Activated CD4-positive, alpha-beta T cell treated with anti-CD3 and anti-CD28 coated beads, Interleukin-2, amount 10 ng/mL, durations not matched to agents 7 days and 5 days (primary cell): ENCODE data around the gene ARVCF. TPM values are rescaled to one million over a fixed set of nuclear protein-coding genes. Genes with fewer than 3 reads are reported as not detected.

Experiments used
- CTCF ChIA-PET: fragments of 350-600 bp; sonication (Branson Sonifier 250); formaldehyde crosslinking; loops from one replicate; lab custom pipeline; 2021; ENCODE audit warnings: antibody characterized with exemption; lab: Charles Lee
- POLR2A ChIA-PET: fragments of 350-600 bp; sonication (Branson Sonifier 250); formaldehyde crosslinking; loops from one replicate; lab custom pipeline; 2021; ENCODE audit warnings: antibody characterized with exemption; lab: Charles Lee
- DNase-seq: peaks from one replicate; pipeline ENCODE4 v3.0.0-alpha.2; 2020
- H3K27ac Mint-ChIP-seq: one replicate; pipeline ENCODE4 v1.8.0; 2021; ENCODE audit warnings: mild to moderate bottlenecking, moderate library complexity, mixed read lengths
- H3K27me3 Mint-ChIP-seq: one replicate; pipeline ENCODE4 v1.8.0; 2021; ENCODE audit warnings: mixed read lengths
- H3K36me3 Mint-ChIP-seq: one replicate; pipeline ENCODE4 v1.8.0; 2021; ENCODE audit warnings: low read depth, mixed read lengths
- H3K4me1 Mint-ChIP-seq: one replicate; pipeline ENCODE4 v1.8.0; 2021; ENCODE audit warnings: mixed read lengths
- H3K4me3 Mint-ChIP-seq: one replicate; pipeline ENCODE4 v1.8.0; 2021; ENCODE audit warnings: mild to moderate bottlenecking, moderate library complexity, mixed read lengths
- H3K9me3 Mint-ChIP-seq: one replicate; pipeline ENCODE4 v1.8.0; 2021; ENCODE audit warnings: mixed read lengths
- total RNA-seq, 2 experiments: library from RNA; stranded (reverse); gene quantifications; one replicate each; pipeline ENCODE4 v1.2.3, GENCODE V29; 2021

Gene ARVCF
- total RNA-seq, 2 experiments from 2014 or later = 0.89 to 1.2 TPM

DNA sequence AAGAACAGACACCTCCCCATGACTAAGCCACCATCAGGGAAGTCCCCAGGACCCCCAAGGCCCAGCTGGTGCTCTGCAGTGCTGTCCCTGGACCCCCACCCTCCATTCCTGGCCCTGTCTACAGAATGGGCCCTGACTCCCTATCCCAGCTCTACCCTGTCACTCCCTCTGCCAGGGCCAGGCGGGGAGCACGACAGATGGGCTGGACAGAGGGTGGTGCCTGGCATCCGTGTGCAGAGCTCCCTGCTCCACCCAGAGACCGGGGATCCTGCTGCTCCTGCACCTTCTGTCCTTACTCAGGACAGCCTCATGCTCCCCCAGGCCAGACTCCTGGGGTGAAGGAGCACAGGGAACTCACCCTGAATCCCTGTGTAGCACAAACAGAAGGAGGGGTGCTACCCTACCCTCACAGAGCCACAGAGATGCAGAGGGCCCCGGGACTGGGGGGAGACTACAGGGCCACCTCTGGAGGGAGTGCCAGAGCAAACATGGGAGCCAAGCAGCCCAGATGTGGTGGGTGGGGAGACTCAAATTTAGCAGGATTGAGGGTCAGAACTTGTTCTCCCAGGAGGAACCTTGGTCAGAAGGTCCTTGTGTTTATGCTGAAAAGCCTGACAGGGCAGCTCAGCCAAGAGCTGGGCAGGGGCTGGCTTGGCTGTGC, 2.0 kb downstream of the ARVCF start:
- ChIA-PET POLR2A (no interaction called here), CTCF (interaction anchor here (0.6 to 1.7 kb wide), 2 partner anchors 11 to 66 kb away, joined by 3 to 4 read pairs; no protein-coding TSS in a partner anchor)
- peaks cover 28% of the 10 kb centered on the region for H3K27me3 Mint-ChIP-seq
- H3K27ac Mint-ChIP-seq = no peak overlapping the region
- H3K4me1 Mint-ChIP-seq = peaks cover 7% of the 10 kb centered on the region
- peak overlapping the region; percentile 30 for H3K4me3 Mint-ChIP-seq
- no peaks in the 10 kb centered on the region for H3K36me3 Mint-ChIP-seq
- H3K9me3 Mint-ChIP-seq = no peaks in the 10 kb centered on the region
- no peak for DNase-seq

DNA sequence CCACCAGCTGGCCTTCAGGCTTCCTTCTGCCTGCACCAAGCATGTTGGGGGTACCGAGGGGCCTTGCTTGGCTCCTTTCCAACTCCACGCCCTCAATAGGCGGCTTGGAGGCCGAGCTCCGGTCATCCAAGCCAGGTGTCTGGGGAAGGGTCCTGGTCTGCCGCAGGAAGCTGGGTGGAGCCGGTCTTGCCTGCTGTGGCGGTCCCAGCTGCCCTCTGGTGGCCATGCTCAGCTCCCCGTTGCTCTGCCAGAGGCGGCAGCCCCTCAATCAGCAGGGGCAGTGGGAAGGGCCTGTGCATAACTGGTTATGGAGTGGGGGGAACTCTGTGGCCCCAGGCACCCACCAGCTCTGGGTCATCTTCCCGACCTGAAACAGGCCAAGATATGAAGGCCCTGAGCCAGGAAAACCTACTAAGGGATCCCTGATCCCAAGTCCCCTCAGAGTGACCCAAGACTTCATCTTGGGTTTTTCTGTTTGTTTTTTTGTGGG, 3.2 kb downstream of the ARVCF start:
- POLR2A ChIA-PET = no interaction called here
- H3K9me3 Mint-ChIP-seq = no peaks in the 10 kb centered on the region

DNA sequence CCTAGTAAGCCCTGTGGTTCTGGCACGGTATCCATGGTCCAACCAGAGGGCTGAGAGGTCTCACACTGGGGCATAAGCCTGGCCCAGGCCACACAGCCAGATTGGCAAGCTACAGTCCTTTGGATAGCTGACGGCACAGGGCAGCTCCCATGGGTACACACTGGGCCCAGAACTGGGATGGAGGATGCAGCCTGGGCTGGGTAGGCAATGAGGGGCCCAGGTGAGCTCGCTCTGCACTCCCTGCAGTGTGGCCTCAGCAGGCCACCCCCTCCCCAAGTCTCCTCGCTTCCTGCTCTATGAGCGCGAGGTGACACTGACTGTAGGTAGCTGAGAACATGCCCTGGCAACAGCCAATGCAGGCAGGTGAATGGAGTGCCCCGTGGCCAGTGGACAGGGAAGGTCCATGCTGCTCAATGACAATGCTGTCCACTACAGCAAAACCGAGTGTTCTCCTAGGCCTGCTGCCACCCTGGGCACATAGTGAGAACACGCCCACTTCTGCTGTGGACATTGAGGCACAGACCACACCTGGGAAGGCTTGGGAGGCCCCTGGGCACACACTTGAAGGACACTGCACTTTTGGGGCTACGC, 3.8 kb downstream of the ARVCF start:
- DNase-seq = no peak
- ChIA-PET CTCF (interaction anchor here (0.6 to 1.4 kb wide), 4 partner anchors 8 to 99 kb away, joined by 3 to 5 read pairs (median 3); partner anchors contain the start of gene TANGO2), POLR2A (no interaction called here)
- H3K4me1 Mint-ChIP-seq = peaks cover 7% of the 10 kb centered on the region
- H3K27ac Mint-ChIP-seq = no peak overlapping the region
- no peak overlapping the region for H3K4me3 Mint-ChIP-seq
- no peaks in the 10 kb centered on the region for H3K9me3 Mint-ChIP-seq
- peaks cover 18% of the 10 kb centered on the region for H3K27me3 Mint-ChIP-seq
- no peaks in the 10 kb centered on the region for H3K36me3 Mint-ChIP-seq

More for the DNA sequence above, 3.2 kb downstream of the ARVCF start:
- CTCF ChIA-PET = interaction anchor here (0.6 to 1.4 kb wide), 4 partner anchors 8 to 50 kb away, joined by 3 to 5 read pairs (median 3); partner anchors contain the start of gene TANGO2
- Mint-ChIP-seq H3K4me3 (no peak overlapping the region), H3K4me1 (peaks cover 7% of the 10 kb centered on the region), H3K36me3 (no peaks in the 10 kb centered on the region), H3K27ac (no peak overlapping the region), H3K27me3 (peaks cover 24% of the 10 kb centered on the region)
- no peak for DNase-seq

DNA sequence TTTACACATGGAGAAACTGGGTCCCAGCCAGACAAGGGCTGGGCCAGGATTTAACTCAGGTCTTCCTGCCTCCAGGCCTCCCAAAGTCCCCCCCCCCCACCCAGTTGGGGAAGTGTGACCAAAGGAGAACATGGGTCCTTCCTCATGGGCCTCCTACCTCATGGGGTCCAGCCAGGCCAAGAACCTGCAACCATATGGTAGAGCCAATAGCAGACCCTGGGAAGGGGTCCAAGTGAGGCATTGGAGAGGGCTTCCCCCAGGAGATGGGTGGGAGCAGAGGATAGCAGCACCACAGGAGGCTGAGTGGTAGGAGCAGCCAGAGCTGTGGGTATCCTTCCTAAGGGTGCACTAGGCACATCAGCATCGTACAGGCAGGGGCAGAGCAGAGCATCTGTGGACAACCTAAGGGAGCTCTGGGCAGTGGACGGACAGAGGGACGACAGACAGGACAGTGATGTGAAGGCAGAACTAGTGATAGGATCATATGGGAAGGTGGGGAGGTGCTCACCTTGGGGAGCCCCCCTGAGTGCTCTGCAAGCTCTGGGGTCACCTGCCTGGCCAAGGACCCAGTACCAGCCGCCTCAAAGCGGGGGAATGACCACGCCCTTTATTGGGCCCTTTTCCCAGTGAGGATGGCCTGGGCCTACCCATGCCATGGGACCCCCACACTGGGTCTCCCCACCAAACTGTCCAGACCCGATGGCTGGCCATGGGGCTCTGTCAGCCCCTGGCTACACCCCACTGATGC, 4.5 kb downstream of the ARVCF start:
- Mint-ChIP-seq H3K27me3 (peaks cover 13% of the 10 kb centered on the region), H3K9me3 (no peaks in the 10 kb centered on the region), H3K4me3 (no peak overlapping the region), H3K36me3 (no peaks in the 10 kb centered on the region), H3K4me1 (peaks cover 4% of the 10 kb centered on the region), H3K27ac (no peak overlapping the region)
- DNase-seq = no peak
- POLR2A ChIA-PET = no interaction called here
- CTCF ChIA-PET = interaction anchor here (0.6 to 1.4 kb wide), 2 partner anchors 9 to 99 kb away, joined by 3 read pairs; partner anchors contain the start of gene TANGO2

DNA sequence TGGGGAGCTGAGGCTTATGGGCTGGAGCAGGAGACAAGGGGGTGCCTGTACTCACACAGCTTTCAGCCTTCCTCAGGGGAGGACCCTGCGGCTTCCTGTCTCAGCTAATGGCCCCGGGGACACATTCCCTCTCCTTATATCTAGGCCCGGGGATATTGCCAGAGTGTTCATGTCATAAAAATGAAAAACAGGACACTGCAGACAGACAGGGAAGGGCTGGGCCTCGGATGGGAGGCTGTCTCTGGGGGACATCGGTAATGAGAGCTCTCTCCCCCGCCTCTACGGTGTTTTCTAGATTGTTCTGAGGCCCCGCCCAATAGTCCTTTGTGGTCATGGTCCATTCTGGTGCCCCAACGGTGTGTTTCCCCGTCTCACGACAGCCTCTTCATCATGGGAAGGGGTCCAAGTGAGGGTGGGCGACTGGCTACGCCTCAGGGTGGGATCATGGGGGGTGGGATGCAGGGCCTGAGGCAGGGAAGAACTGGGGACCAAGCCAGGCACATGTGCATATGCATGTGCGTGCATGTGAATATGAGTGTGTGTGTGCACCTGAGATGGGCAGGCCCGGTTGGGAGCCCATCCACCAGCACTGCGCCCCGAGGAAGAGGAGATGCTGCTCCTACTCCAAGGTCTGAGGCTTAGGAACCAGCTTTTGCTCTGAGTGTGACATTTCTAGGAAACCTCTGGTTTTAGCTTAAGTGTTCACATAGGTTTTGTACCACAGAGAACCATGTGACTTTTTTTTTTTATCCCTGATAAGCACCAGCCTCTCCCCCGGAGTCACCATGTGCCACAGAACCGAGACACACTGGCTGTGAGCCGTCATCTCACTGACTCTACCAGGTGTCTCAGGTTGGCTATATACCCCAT, 5.3 kb downstream of the ARVCF start:
- no peaks in the 10 kb centered on the region for H3K36me3 Mint-ChIP-seq
- ChIA-PET POLR2A (no interaction called here), CTCF (interaction anchor here (0.6 kb wide), 1 partner anchor 182 kb away, joined by 3 read pairs; no protein-coding TSS in a partner anchor)
- no peaks in the 10 kb centered on the region for H3K9me3 Mint-ChIP-seq
- no peak overlapping the region for H3K27ac Mint-ChIP-seq
- DNase-seq = no peak
- no peak overlapping the region for H3K4me3 Mint-ChIP-seq
- peaks cover 2% of the 10 kb centered on the region for H3K4me1 Mint-ChIP-seq
- peaks cover 11% of the 10 kb centered on the region for H3K27me3 Mint-ChIP-seq

DNA sequence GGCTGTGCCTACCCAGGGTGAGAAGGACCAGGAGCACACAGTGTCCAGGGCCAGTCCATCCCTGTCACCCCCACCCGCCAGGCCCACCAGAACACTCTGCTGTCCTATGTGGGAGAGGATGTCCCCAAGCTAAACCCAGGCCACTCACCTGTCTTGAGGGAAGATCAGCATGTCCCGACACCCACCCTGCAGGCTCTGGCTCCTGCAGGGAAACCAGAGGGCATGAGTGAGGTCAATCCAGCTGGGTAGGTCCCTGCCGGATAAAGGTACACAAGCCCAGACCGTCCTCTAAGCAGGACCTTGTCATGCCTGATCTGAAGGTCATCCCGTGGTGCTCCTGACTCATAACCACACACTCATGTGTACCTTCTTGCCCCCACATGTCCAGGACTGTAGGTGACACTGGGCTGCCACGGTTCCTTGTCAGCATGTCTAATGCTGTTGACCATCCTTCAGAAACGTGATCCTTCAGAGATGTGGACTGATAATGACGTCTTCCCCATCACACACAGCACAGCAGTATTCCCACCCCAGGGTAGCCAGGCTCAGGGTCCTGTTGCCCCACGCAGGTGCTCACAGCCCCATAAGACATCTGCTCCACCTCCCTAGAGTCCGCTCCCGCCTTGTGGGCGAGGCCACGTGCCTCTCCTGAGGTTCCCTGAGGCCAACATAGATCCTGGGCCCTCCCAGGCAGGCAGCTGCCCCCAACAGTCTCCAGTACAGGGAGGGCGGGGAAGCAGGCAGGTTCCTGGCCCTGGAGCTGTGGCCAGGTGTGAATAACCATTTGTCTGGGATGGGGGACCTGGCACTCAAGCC, 6.1 kb downstream of the ARVCF start:
- H3K4me3 Mint-ChIP-seq = no peak overlapping the region
- no peaks in the 10 kb centered on the region for H3K36me3 Mint-ChIP-seq
- H3K27me3 Mint-ChIP-seq = peaks cover 9% of the 10 kb centered on the region
- peaks cover 2% of the 10 kb centered on the region for H3K4me1 Mint-ChIP-seq
- ChIA-PET CTCF (no interaction called here), POLR2A (no interaction called here)
- H3K27ac Mint-ChIP-seq = no peak overlapping the region
- DNase-seq = no peak
- no peaks in the 10 kb centered on the region for H3K9me3 Mint-ChIP-seq

DNA sequence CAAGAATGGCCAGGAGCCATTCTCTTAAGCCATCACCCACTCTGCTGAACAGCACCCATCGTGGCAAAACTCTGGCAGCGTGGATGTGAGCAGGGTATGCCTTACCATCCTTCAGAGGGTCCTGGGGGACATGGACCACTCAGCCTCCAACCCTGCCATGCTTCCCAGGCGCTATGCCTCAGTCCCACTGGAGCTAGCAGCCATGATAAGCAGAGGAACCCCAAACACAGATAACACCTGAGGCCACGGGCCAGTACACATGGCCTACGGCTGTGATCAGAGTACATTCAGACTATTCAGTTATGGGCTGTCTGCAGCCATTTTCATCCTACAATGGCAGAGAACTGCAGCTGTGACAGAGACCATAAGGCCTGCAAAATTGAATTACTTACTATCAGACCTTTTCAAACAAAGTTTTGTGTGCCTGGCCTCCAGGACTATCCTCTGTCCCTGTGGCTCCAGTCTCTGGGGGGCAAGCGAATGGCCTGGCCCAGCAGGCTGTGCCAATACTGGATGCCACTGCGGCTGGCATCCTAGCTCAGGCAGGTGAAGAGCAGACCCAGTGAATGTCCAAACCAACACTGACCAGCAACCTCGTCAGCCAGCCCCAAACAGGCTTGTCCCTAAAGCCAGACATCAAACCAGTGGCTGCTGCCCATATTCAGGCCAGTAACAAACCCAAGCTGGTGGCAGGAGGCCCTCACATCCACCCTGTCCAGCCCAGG, 6.9 kb downstream of the ARVCF start:
- POLR2A ChIA-PET = no interaction called here
- CTCF ChIA-PET = no interaction called here
- Mint-ChIP-seq H3K9me3 (no peaks in the 10 kb centered on the region), H3K27me3 (peaks cover 6% of the 10 kb centered on the region), H3K4me3 (no peak overlapping the region), H3K36me3 (no peaks in the 10 kb centered on the region), H3K27ac (no peak overlapping the region), H3K4me1 (peaks cover 2% of the 10 kb centered on the region)
- DNase-seq = no peak

DNA sequence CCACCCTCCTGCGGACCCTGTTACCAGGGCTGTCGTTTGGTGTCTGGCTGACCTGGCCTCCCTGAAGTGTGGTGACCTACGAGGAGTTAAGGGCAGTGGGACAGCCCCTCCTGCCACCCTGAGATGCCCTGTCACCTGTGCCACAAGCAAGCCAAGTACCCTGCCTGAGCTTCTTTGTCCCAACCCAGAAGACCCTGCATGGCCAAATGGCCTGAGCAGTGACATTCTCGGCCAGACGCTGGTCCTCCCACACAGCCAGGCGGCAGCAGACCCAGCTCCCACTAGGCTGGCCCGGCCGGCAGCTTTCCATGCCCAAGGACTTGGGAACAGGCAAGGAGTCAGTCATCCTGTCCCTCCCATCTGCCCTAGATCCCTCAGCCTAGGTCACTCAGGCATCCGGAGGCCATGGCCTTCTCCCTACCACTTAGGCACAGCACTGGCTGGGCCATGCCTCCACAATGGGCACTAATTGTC, 7.6 kb downstream of the ARVCF start:
- H3K4me1 Mint-ChIP-seq = peaks cover 2% of the 10 kb centered on the region
- no peak overlapping the region for H3K4me3 Mint-ChIP-seq
- POLR2A ChIA-PET = no interaction called here
- CTCF ChIA-PET = no interaction called here
- H3K27ac Mint-ChIP-seq = no peak overlapping the region
- H3K27me3 Mint-ChIP-seq = peaks cover 8% of the 10 kb centered on the region
- H3K9me3 Mint-ChIP-seq = peaks cover 3% of the 10 kb centered on the region
- H3K36me3 Mint-ChIP-seq = peaks cover 1% of the 10 kb centered on the region
- DNase-seq = no peak

DNA sequence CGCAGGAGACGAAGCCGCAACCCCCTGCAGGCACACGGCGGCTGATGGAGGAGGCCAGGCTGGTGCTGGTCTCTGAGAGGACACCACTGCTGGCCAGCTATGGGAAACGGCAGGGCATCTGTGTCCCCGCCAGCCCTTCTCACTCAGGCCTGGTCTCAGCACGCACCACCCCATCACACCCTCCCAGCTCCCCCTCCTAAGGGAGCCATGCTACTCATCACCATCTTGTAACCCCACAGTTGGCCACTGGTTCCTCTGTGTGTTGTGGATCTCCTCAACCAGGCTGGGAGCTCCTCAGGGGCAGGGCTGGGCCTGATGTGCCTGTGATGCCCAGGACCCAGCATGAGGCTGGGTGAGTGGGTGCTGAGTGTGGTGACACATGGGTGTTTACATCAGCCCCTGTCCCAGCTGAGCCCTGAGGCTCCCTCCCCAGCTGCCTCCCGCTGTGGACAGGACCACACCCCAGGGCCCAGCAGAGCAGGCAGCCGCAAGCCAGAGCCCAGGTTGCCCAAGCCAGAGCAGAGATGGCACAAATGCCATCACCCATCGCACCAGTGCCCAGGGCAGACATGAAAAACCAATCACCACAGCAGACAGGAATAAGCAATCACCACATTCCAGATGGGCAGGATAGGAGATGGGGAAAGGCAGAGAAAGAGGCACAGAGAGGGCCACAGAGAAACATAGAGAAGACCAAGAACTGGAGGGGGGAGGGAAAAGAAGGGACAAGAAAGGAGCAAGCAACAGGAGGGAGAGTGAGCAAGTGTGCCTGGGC, 8.2 kb downstream of the ARVCF start:
- CTCF ChIA-PET = no interaction called here
- DNase-seq = no peak
- peaks cover 1% of the 10 kb centered on the region for H3K36me3 Mint-ChIP-seq
- POLR2A ChIA-PET = no interaction called here
- H3K27me3 Mint-ChIP-seq = peaks cover 12% of the 10 kb centered on the region
- H3K9me3 Mint-ChIP-seq = peaks cover 7% of the 10 kb centered on the region
- peaks cover 2% of the 10 kb centered on the region for H3K4me1 Mint-ChIP-seq
- H3K27ac Mint-ChIP-seq = no peak overlapping the region
- no peak overlapping the region for H3K4me3 Mint-ChIP-seq

DNA sequence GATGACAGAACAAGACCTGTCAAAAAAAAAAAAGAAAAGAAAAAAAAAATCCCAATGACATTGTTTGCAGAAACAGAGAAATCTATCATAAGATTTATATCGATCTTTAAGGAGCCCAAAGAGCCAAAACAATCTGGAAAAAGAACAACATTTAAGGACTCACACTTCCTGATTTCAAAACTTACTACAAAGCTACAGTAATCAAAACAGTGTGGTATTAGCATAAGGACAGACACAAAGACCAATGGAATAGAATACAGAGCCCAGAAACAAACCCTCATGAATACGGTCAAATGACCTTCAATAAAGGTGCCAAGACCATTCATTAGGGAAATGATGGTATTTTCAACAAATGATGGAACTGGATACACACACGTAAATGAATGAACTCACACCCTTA, 12.2 kb downstream of the ARVCF start:
- DNase-seq = no peak
- ChIA-PET CTCF (no interaction called here), POLR2A (no interaction called here)
- Mint-ChIP-seq H3K4me1 (no peaks in the 10 kb centered on the region), H3K36me3 (peaks cover 4% of the 10 kb centered on the region), H3K27ac (no peak overlapping the region), H3K27me3 (peaks cover 17% of the 10 kb centered on the region), H3K9me3 (peaks cover 12% of the 10 kb centered on the region), H3K4me3 (no peak overlapping the region)
